WTC11 (cell line): ENCODE measurements around the gene CYB561A3. TPM values are rescaled to one million over a fixed set of nuclear protein-coding genes. Genes with fewer than 3 reads are reported as not detected.

Experiments used
- ATAC-seq: fragments of 200-7000 bp; cut with Tn5 transposase; 2 replicates; pipeline ENCODE4 v1.10.0; 2021; ENCODE audit warnings: mild to moderate bottlenecking, moderate library complexity
- CTCF ChIA-PET: fragments of 300-600 bp; sonication (Branson Sonifier 250); formaldehyde crosslinking; loops from one replicate; lab custom pipeline; 2021; ENCODE audit warnings: antibody characterized with exemption; lab: Charles Lee
- POLR2A ChIA-PET: fragments of 350-600 bp; sonication (Branson Sonifier 250); formaldehyde crosslinking; loops from one replicate; lab custom pipeline; 2021; ENCODE audit warnings: antibody characterized with exemption; lab: Charles Lee
- DNase-seq: peaks from one replicate; pipeline ENCODE4 v3.0.0; 2021; ENCODE audit warnings: low spot score
- H3K27ac Mint-ChIP-seq: 2 replicates; pipeline ENCODE4 v1.8.0; 2021; ENCODE audit warnings: mixed read lengths
- H3K27me3 Mint-ChIP-seq: 2 replicates; pipeline ENCODE4 v1.8.0; 2021; ENCODE audit warnings: low read depth, mild to moderate bottlenecking, moderate library complexity, mixed read lengths
- H3K36me3 Mint-ChIP-seq: 2 replicates; pipeline ENCODE4 v1.8.0; 2021; ENCODE audit warnings: mixed read lengths
- H3K4me1 Mint-ChIP-seq: 2 replicates; pipeline ENCODE4 v1.8.0; 2022; ENCODE audit warnings: mixed read lengths
- H3K4me3 Mint-ChIP-seq: 2 replicates; pipeline ENCODE4 v1.8.0; 2021; ENCODE audit warnings: mild to moderate bottlenecking, moderate library complexity, mixed read lengths
- H3K9me3 Mint-ChIP-seq: 2 replicates; pipeline ENCODE4 v1.8.0; 2021; ENCODE audit warnings: mixed read lengths
- CREM ChIP-seq: sonication (generic); formaldehyde crosslinking; IDR thresholded peaks from 2 replicates; pipeline ENCODE4 v1.8.1; 2022; ENCODE audit warnings: mild to moderate bottlenecking, missing genetic modification reagents, moderate library complexity
- E2F5 ChIP-seq: sonication (generic); formaldehyde crosslinking; IDR thresholded peaks from 2 replicates; pipeline ENCODE4 v1.8.1; 2022; ENCODE audit warnings: mild to moderate bottlenecking, moderate library complexity, missing genetic modification reagents
- ELF4 ChIP-seq: sonication (generic); formaldehyde crosslinking; IDR thresholded peaks from 2 replicates; pipeline ENCODE4 v1.8.1; 2022; ENCODE audit warnings: low read depth, mild to moderate bottlenecking, moderate library complexity, missing genetic modification reagents
- HMGXB4 ChIP-seq: sonication (generic); formaldehyde crosslinking; IDR thresholded peaks from 2 replicates; pipeline ENCODE4 v1.8.1; 2023; ENCODE audit warnings: mild to moderate bottlenecking, moderate library complexity, missing genetic modification reagents
- IRF2 ChIP-seq: sonication (generic); formaldehyde crosslinking; IDR thresholded peaks from 2 replicates; pipeline ENCODE4 v1.8.0; 2022; ENCODE audit warnings: low read depth, missing genetic modification reagents, borderline replicate concordance
- JUN ChIP-seq: sonication (generic); formaldehyde crosslinking; IDR thresholded peaks from 2 replicates; pipeline ENCODE4 v1.8.0; 2023; ENCODE audit warnings: mild to moderate bottlenecking, missing genetic modification reagents
- PREB ChIP-seq: sonication (generic); formaldehyde crosslinking; IDR thresholded peaks from 2 replicates; pipeline ENCODE4 v1.8.1; 2022; ENCODE audit warnings: mild to moderate bottlenecking, missing genetic modification reagents, moderate library complexity, borderline replicate concordance
- PRRX2 ChIP-seq: fragments of 250-450 bp; sonication (Bioruptor Pico); IDR thresholded peaks from 2 replicates; pipeline ENCODE4 v1.8.0; 2021; ENCODE audit warnings: mild to moderate bottlenecking
- SMAD4 ChIP-seq: sonication (generic); formaldehyde crosslinking; IDR thresholded peaks from 2 replicates; pipeline ENCODE4 v1.8.0; 2022; ENCODE audit warnings: mild to moderate bottlenecking, missing genetic modification reagents
- TEAD4 ChIP-seq: sonication (generic); formaldehyde crosslinking; IDR thresholded peaks from 2 replicates; pipeline ENCODE4 v1.8.0; 2022; ENCODE audit warnings: mild to moderate bottlenecking, missing genetic modification reagents
- TP53 ChIP-seq: sonication (generic); formaldehyde crosslinking; IDR thresholded peaks from 2 replicates; pipeline ENCODE4 v1.8.1; 2023; ENCODE audit warnings: mild to moderate bottlenecking, missing genetic modification reagents
- ZNF138 ChIP-seq: sonication (generic); formaldehyde crosslinking; conservative IDR thresholded peaks from 2 replicates; pipeline ENCODE4 v1.8.1; 2022; ENCODE audit warnings: mild to moderate bottlenecking, moderate library complexity, missing genetic modification reagents
- ZNF232 ChIP-seq: sonication (generic); formaldehyde crosslinking; IDR thresholded peaks from 2 replicates; pipeline ENCODE4 v1.8.0; 2022; ENCODE audit warnings: mild to moderate bottlenecking, missing genetic modification reagents
- ZNF317 ChIP-seq: sonication (generic); formaldehyde crosslinking; IDR thresholded peaks from 2 replicates; pipeline ENCODE4 v1.8.1; 2023; ENCODE audit warnings: low read depth, mild to moderate bottlenecking, moderate library complexity, missing genetic modification reagents, borderline replicate concordance
- ZNF416 ChIP-seq: fragments of 250-450 bp; sonication (Bioruptor Pico); IDR thresholded peaks from 2 replicates; pipeline ENCODE4 v1.9.0; 2021; ENCODE audit warnings: mild to moderate bottlenecking, inconsistent platforms
- total RNA-seq: library from RNA; stranded (reverse); gene quantifications from 3 replicates; pipeline ENCODE4 v1.2.3, GENCODE V29; 2021
- TF ChIP-seq, protein P1 (sequence below): fragments of 250-450 bp; sonication (Bioruptor Pico); IDR thresholded peaks from 2 replicates; pipeline ENCODE4 v1.9.0; 2021; ENCODE audit warnings: mild to moderate bottlenecking, borderline replicate concordance
- TF ChIP-seq, protein P2 (sequence below): sonication (generic); formaldehyde crosslinking; IDR thresholded peaks from 2 replicates; pipeline ENCODE4 v1.8.1; 2023; ENCODE audit warnings: mild to moderate bottlenecking, missing genetic modification reagents, borderline replicate concordance
- TF ChIP-seq, protein P3 (sequence below): sonication (generic); formaldehyde crosslinking; IDR thresholded peaks from 2 replicates; pipeline ENCODE4 v1.8.1; 2023; ENCODE audit warnings: mild to moderate bottlenecking, missing genetic modification reagents, moderate library complexity
- TF ChIP-seq, protein P4 (sequence below): sonication (generic); formaldehyde crosslinking; IDR thresholded peaks from 2 replicates; pipeline ENCODE4 v1.8.1; 2022; ENCODE audit warnings: low read depth, missing genetic modification reagents, borderline replicate concordance

Gene CYB561A3
- total RNA-seq, 1 experiment from 2014 or later: 38.8 TPM

DNA sequence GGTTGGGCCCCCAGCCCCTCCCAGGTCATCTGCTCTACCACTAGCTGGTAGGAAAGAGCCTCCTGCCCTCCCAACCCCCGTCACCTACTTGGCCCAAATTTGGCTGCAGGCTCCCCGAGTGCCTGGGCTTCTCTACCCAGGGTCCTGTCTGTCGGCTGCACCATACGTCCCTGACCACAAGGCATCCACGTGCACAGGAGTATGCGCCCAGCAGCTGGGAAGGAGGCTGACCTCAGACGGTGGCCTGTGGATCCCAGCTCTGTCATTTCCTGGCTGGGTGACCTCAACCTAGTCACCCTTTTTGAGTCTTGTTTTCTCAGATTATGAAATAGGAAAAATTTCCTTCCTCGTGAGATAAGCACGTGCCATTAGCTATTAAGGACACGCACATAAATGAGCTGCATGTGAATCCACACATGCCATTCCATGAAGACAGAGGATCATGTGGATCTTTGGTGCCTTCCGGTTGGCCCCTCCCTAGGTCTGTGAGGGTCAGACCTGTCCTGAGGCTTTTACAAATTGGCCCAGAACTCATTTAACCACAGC, 13.7 kb downstream of the CYB561A3 start (continued):
- TF ChIP-seq, protein P1, sequence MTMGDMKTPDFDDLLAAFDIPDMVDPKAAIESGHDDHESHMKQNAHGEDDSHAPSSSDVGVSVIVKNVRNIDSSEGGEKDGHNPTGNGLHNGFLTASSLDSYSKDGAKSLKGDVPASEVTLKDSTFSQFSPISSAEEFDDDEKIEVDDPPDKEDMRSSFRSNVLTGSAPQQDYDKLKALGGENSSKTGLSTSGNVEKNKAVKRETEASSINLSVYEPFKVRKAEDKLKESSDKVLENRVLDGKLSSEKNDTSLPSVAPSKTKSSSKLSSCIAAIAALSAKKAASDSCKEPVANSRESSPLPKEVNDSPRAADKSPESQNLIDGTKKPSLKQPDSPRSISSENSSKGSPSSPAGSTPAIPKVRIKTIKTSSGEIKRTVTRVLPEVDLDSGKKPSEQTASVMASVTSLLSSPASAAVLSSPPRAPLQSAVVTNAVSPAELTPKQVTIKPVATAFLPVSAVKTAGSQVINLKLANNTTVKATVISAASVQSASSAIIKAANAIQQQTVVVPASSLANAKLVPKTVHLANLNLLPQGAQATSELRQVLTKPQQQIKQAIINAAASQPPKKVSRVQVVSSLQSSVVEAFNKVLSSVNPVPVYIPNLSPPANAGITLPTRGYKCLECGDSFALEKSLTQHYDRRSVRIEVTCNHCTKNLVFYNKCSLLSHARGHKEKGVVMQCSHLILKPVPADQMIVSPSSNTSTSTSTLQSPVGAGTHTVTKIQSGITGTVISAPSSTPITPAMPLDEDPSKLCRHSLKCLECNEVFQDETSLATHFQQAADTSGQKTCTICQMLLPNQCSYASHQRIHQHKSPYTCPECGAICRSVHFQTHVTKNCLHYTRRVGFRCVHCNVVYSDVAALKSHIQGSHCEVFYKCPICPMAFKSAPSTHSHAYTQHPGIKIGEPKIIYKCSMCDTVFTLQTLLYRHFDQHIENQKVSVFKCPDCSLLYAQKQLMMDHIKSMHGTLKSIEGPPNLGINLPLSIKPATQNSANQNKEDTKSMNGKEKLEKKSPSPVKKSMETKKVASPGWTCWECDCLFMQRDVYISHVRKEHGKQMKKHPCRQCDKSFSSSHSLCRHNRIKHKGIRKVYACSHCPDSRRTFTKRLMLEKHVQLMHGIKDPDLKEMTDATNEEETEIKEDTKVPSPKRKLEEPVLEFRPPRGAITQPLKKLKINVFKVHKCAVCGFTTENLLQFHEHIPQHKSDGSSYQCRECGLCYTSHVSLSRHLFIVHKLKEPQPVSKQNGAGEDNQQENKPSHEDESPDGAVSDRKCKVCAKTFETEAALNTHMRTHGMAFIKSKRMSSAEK (CRISPR knock-in tag): no peak
- TF ChIP-seq ZNF138 (CRISPR knock-in tag) (no peak), SMAD4 (no peak)

DNA sequence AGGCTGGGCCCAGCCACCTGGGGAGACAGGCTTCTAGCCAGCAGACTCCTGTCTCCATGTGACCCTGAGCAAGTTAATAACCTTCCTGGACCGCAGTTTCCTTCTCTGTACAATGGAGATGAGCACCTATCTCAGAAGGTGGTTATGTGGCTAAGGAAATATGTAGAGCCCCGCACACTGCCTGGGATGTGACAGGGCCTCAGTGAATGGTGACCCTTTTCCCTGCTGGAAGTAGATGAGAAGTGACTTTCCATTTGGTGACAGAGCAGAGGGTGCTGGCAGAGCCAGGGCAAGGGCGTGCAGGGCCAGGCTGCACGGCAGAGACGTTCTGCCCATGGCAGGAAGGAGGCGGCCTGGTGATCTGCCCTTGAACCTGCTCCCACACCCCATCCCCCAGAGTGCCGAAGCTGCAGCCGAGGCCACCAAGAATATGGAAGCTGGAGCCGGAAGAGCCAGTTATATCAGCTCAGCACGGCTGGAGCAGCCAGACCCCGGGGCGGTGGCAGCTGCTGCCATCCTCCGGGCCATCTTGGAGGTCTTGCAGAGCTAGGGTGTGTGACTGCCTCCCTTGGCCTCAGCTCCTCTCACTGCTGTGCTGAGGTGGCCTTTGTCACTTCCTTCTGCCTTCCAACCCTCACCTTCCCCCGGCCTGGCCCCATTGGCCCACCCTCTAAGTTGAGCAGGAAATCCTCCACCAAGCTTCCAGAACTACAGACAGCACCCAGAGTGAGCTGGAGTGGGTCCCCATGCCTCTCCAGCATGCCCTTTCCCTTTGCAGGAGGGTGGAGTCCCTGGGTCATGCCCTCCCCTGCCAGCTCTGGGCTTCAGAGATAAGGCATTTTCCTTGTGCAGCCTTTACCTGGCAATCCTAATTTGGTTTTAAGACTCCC, 15.5 kb downstream of the CYB561A3 start:
- ChIA-PET POLR2A (interaction anchor here (0.7 to 2.4 kb wide), 2 partner anchors 13 to 16 kb away, joined by 3 to 8 read pairs; partner anchors contain the start of genes CYB561A3 and TMEM138), CTCF (interaction anchor here (1.3 kb wide), 2 partner anchors 10 to 39 kb away, joined by 9 read pairs; no protein-coding TSS in a partner anchor)
- ATAC-seq: no peak
- no peaks in the 10 kb centered on the region for H3K27me3 Mint-ChIP-seq
- TF ChIP-seq ZNF317 (no peak), E2F5 (CRISPR knock-in tag) (no peak), ZNF416 (CRISPR knock-in tag) (no peak), IRF2 (CRISPR knock-in tag) (no peak), ZNF232 (CRISPR knock-in tag) (no peak), CREM (CRISPR knock-in tag) (no peak), PRRX2 (CRISPR knock-in tag) (no peak), HMGXB4 (CRISPR knock-in tag) (no peak), ELF4 (CRISPR knock-in tag) (no peak), JUN (CRISPR knock-in tag) (no peak), PREB (CRISPR knock-in tag) (no peak), TP53 (CRISPR knock-in tag) (no peak), SMAD4 (no peak), TEAD4 (CRISPR knock-in tag) (no peak)
- TF ChIP-seq, protein P2, sequence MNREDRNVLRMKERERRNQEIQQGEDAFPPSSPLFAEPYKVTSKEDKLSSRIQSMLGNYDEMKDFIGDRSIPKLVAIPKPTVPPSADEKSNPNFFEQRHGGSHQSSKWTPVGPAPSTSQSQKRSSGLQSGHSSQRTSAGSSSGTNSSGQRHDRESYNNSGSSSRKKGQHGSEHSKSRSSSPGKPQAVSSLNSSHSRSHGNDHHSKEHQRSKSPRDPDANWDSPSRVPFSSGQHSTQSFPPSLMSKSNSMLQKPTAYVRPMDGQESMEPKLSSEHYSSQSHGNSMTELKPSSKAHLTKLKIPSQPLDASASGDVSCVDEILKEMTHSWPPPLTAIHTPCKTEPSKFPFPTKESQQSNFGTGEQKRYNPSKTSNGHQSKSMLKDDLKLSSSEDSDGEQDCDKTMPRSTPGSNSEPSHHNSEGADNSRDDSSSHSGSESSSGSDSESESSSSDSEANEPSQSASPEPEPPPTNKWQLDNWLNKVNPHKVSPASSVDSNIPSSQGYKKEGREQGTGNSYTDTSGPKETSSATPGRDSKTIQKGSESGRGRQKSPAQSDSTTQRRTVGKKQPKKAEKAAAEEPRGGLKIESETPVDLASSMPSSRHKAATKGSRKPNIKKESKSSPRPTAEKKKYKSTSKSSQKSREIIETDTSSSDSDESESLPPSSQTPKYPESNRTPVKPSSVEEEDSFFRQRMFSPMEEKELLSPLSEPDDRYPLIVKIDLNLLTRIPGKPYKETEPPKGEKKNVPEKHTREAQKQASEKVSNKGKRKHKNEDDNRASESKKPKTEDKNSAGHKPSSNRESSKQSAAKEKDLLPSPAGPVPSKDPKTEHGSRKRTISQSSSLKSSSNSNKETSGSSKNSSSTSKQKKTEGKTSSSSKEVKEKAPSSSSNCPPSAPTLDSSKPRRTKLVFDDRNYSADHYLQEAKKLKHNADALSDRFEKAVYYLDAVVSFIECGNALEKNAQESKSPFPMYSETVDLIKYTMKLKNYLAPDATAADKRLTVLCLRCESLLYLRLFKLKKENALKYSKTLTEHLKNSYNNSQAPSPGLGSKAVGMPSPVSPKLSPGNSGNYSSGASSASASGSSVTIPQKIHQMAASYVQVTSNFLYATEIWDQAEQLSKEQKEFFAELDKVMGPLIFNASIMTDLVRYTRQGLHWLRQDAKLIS (CRISPR knock-in tag): no peak
- TF ChIP-seq, protein P3, sequence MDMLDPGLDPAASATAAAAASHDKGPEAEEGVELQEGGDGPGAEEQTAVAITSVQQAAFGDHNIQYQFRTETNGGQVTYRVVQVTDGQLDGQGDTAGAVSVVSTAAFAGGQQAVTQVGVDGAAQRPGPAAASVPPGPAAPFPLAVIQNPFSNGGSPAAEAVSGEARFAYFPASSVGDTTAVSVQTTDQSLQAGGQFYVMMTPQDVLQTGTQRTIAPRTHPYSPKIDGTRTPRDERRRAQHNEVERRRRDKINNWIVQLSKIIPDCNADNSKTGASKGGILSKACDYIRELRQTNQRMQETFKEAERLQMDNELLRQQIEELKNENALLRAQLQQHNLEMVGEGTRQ (CRISPR knock-in tag): no peak
- TF ChIP-seq, protein P4, sequence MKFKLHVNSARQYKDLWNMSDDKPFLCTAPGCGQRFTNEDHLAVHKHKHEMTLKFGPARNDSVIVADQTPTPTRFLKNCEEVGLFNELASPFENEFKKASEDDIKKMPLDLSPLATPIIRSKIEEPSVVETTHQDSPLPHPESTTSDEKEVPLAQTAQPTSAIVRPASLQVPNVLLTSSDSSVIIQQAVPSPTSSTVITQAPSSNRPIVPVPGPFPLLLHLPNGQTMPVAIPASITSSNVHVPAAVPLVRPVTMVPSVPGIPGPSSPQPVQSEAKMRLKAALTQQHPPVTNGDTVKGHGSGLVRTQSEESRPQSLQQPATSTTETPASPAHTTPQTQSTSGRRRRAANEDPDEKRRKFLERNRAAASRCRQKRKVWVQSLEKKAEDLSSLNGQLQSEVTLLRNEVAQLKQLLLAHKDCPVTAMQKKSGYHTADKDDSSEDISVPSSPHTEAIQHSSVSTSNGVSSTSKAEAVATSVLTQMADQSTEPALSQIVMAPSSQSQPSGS: no peak
- DNase-seq: no peak
- peaks cover 3% of the 10 kb centered on the region; the same call in 1 of the 2 replicates for H3K36me3 Mint-ChIP-seq
- no peaks in the 10 kb centered on the region for H3K9me3 Mint-ChIP-seq
- no peak overlapping the region for H3K4me3 Mint-ChIP-seq
- H3K27ac Mint-ChIP-seq: no peak overlapping the region
- H3K4me1 Mint-ChIP-seq: no peaks in the 10 kb centered on the region
